Osteoblast (primary cell): ENCODE results near the gene NDST4. TPM values are rescaled to one million over a fixed set of nuclear protein-coding genes. Genes with fewer than 3 reads are reported as not detected.

Experiments used
- DNase-seq: peaks from one replicate; pipeline ENCODE4 v3.0.0; 2011; ENCODE audit warnings: low spot score, mixed read lengths; ENCODE audit not compliant: insufficient read length; ENCODE audit errors: missing footprints
- H2AFZ ChIP-seq: 2 replicates; pipeline ENCODE4 v1.6.0; 2011; ENCODE audit warnings: mild to moderate bottlenecking, low read length
- H3K27ac ChIP-seq: 2 replicates; pipeline ENCODE4 v1.5.1; 2011; ENCODE audit warnings: mild to moderate bottlenecking, low read depth, low read length, moderate library complexity
- H3K27me3 ChIP-seq: 2 replicates; pipeline ENCODE4 v1.6.0; 2012; ENCODE audit warnings: mild to moderate bottlenecking, control low read depth, inconsistent platforms, low read length, moderate library complexity; ENCODE audit not compliant: insufficient read depth
- H3K36me3 ChIP-seq: 2 replicates; pipeline ENCODE4 v1.5.1; 2011; ENCODE audit warnings: mild to moderate bottlenecking, low read length, control low read depth, moderate library complexity; ENCODE audit not compliant: insufficient read depth
- H3K4me1 ChIP-seq: 2 replicates; pipeline ENCODE4 v1.5.1; 2011; ENCODE audit warnings: mild to moderate bottlenecking, low read length, control low read depth, moderate library complexity; ENCODE audit not compliant: insufficient read depth
- H3K4me2 ChIP-seq: 2 replicates; pipeline ENCODE4 v1.6.0; 2011; ENCODE audit warnings: mild to moderate bottlenecking, low read length; ENCODE audit not compliant: insufficient read depth
- H3K4me3 ChIP-seq: fragments of 200-600 bp; sonication (generic); 3 replicates; pipeline ENCODE4 v1.5.1; 2012; ENCODE audit warnings: mild to moderate bottlenecking, low read length, inconsistent platforms; ENCODE audit not compliant: insufficient read depth
- H3K79me2 ChIP-seq: 2 replicates; pipeline ENCODE4 v1.6.0; 2012; ENCODE audit warnings: mild to moderate bottlenecking, low read length, control low read depth, inconsistent platforms; ENCODE audit not compliant: insufficient read depth
- H3K9me3 ChIP-seq: 2 replicates; pipeline ENCODE4 v1.5.1; 2011; ENCODE audit warnings: low read depth, low read length, control low read depth
- H4K20me1 ChIP-seq: 2 replicates; pipeline ENCODE4 v1.6.0; 2012; ENCODE audit warnings: mild to moderate bottlenecking, low read length, control low read depth; ENCODE audit not compliant: insufficient read depth
- total RNA-seq: library from RNA; depleted of rRNA; stranded (reverse); fragments of >200 nt; gene quantifications from 2 replicates; pipeline ENCODE4 v1.2.3, GENCODE V29; 2012
- TF ChIP-seq, protein P1 (sequence below): IDR thresholded peaks from 2 replicates; pipeline ENCODE4 v1.5.1; 2011; ENCODE audit warnings: mild to moderate bottlenecking, low read depth, low read length, moderate library complexity; ENCODE audit errors: extremely low read depth

NDST4 gene
- total RNA-seq, 1 donor: not detected

DNA sequence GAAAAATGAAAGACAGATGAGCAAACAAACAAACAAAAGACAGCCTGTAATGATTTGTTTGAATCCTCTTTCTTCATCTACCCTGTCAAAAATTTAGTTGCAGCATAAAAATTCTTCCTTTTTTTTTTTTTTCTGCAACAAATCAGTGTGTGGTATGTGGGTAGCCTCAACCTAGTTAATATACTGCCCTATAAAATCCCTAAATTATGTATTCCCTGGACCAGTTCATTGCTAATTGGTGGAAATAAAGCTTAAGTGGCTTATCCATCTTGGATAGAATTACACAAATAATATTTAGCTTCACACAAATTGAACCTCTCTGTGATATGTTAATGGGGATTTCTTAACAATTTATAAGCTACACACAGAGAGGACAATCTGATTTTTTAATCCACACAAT lies 208.4 kb downstream of the NDST4 start:
- H2AFZ ChIP-seq: no peak overlapping the region
- H3K27me3 ChIP-seq: no peaks in the 10 kb centered on the region
- no peaks in the 10 kb centered on the region for H3K9me3 ChIP-seq
- no peaks in the 10 kb centered on the region for H4K20me1 ChIP-seq
- H3K4me1 ChIP-seq: no peaks in the 10 kb centered on the region
- no peak overlapping the region for H3K4me2 ChIP-seq
- TF ChIP-seq, protein P1, sequence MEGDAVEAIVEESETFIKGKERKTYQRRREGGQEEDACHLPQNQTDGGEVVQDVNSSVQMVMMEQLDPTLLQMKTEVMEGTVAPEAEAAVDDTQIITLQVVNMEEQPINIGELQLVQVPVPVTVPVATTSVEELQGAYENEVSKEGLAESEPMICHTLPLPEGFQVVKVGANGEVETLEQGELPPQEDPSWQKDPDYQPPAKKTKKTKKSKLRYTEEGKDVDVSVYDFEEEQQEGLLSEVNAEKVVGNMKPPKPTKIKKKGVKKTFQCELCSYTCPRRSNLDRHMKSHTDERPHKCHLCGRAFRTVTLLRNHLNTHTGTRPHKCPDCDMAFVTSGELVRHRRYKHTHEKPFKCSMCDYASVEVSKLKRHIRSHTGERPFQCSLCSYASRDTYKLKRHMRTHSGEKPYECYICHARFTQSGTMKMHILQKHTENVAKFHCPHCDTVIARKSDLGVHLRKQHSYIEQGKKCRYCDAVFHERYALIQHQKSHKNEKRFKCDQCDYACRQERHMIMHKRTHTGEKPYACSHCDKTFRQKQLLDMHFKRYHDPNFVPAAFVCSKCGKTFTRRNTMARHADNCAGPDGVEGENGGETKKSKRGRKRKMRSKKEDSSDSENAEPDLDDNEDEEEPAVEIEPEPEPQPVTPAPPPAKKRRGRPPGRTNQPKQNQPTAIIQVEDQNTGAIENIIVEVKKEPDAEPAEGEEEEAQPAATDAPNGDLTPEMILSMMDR: no peak
- no peak overlapping the region for H3K4me3 ChIP-seq
- no peaks in the 10 kb centered on the region for H3K79me2 ChIP-seq
- no peaks in the 10 kb centered on the region for H3K36me3 ChIP-seq
- no peak overlapping the region for H3K27ac ChIP-seq
- DNase-seq: no peak

DNA sequence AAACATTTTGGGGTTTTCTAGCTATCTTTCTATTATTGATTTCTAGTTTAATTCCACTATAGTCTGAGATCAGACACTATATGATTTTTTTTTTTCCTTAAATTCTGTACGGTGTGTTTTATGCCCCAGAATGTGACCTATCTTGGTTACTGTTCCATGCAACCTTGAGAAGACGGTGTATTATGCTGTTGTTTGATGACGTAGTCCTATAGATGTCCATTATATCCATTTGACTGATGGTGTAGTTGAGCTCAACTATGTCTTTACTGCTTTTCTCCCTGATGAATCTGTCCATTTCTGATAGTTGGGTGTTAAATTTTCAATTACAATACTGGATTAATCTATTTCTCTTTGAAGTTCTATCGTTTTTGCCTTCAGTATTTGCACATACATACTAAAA lies 212.5 kb downstream of the NDST4 start:
- H3K4me1 ChIP-seq: no peaks in the 10 kb centered on the region
- H3K27ac ChIP-seq: no peak overlapping the region
- no peak overlapping the region for H3K4me3 ChIP-seq
- no peak overlapping the region for H2AFZ ChIP-seq
- H3K36me3 ChIP-seq: no peaks in the 10 kb centered on the region
- no peak overlapping the region for H3K4me2 ChIP-seq
- H3K79me2 ChIP-seq: no peaks in the 10 kb centered on the region
- no peaks in the 10 kb centered on the region for H3K27me3 ChIP-seq
- no peaks in the 10 kb centered on the region for H4K20me1 ChIP-seq
- no peak for DNase-seq
- TF ChIP-seq, protein P1: no peak
- no peaks in the 10 kb centered on the region for H3K9me3 ChIP-seq

DNA sequence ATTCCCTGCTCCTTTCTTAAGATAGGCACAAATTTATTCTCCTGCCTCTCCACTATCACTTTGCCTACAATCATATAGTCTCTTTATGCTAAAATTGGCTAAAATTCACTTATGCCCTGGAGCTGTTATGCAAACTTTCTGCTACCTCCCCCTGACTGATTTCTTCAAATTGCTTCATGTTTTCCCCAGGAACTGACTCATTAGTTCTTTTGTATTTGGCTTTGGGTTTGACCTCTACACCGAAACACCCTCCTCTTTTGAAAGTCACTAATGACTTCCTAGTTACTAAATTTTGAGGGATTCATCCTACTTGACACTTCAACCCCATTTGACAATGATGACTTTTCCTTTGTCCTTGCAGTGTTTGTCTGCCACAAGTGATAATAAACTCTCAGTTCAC lies 222.6 kb downstream of the NDST4 start:
- Histone ChIP-seq H3K79me2 (no peaks in the 10 kb centered on the region), H3K4me1 (no peaks in the 10 kb centered on the region), H4K20me1 (no peaks in the 10 kb centered on the region), H3K4me2 (no peak overlapping the region), H3K9me3 (no peaks in the 10 kb centered on the region), H3K36me3 (no peaks in the 10 kb centered on the region), H3K4me3 (no peak overlapping the region), H3K27me3 (no peaks in the 10 kb centered on the region), H2AFZ (no peak overlapping the region), H3K27ac (no peak overlapping the region)
- TF ChIP-seq, protein P1: no peak
- no peak for DNase-seq

DNA sequence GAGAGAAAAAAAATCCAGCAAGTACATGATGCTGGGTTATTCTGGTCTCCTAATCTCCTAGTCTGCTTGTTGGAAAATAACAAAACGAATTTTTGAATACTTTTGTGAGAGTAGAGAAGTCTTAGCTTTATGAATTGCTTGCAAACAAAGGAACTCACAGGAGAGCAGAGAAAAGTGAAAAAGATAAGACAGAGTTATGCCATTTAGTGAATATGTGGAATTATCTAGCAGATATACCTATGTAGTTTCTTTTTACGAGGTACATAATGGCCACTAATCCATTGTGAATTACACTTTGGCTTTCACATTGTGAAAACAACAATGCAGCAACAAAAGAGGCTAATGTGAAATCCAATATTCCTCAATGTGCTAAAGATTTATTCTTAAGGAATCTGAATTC lies 226.7 kb downstream of the NDST4 start:
- Histone ChIP-seq H3K27me3 (no peaks in the 10 kb centered on the region), H3K36me3 (no peaks in the 10 kb centered on the region), H4K20me1 (no peaks in the 10 kb centered on the region), H3K9me3 (no peaks in the 10 kb centered on the region), H3K27ac (no peak overlapping the region), H3K4me1 (no peaks in the 10 kb centered on the region), H3K4me3 (no peak overlapping the region), H3K79me2 (no peaks in the 10 kb centered on the region), H2AFZ (no peak overlapping the region), H3K4me2 (no peak overlapping the region)
- DNase-seq: no peak
- TF ChIP-seq, protein P1: no peak
